IMR-90 (cell line): ENCODE results near the gene SMIM24. TPM values are rescaled to one million over a fixed set of nuclear protein-coding genes. Genes with fewer than 3 reads are reported as not detected.

ENCODE experiments used
- ATAC-seq: fragments of 200-7000 bp; cut with Tn5 transposase; 2 replicates; pipeline ENCODE4 v1.9.1; 2020; ENCODE audit warnings: low read depth, mild to moderate bottlenecking, moderate library complexity
- BruUV-seq: library from RNA; stranded (reverse); fragments of 400-500 nt; replicated peaks from 2 replicates; lab custom pipeline; 2021; lab: Mats Ljungman, UMichigan
- CTCF ChIA-PET: fragments of 300-600 bp; formaldehyde crosslinking; extraction: SDS; loops from one replicate; lab custom pipeline; 2021; ENCODE audit warnings: antibody characterized with exemption; lab: Yijun Ruan, JAX
- POLR2A ChIA-PET: fragments of 300-600 bp; sonication (Branson Sonifier 250); formaldehyde crosslinking; loops from one replicate; lab custom pipeline; 2022; ENCODE audit warnings: antibody characterized with exemption; ENCODE audit not compliant: unreplicated experiment; lab: Charles Lee
- DNase-seq: peaks from one replicate; pipeline ENCODE4 v3.0.0; 2013
- H2AFZ ChIP-seq: replicated peaks from 2 replicates; pipeline ENCODE3; 2013; ENCODE audit warnings: low read length, mild to moderate bottlenecking; ENCODE audit not compliant: poor library complexity
- H2AK5ac ChIP-seq: 2 replicates; pipeline ENCODE4 v1.6.1; 2013; ENCODE audit warnings: low read depth, low read length, inconsistent platforms
- H2AK9ac ChIP-seq: replicated peaks from 2 replicates; pipeline ENCODE3; 2013; ENCODE audit warnings: mild to moderate bottlenecking, low read depth, low read length, moderate library complexity; ENCODE audit not compliant: poor library complexity
- H2BK120ac ChIP-seq: 2 replicates; pipeline ENCODE4 v1.6.1; 2013; ENCODE audit warnings: low read depth, low read length, inconsistent platforms
- H2BK15ac ChIP-seq: 3 replicates; pipeline ENCODE4 v1.6.1; 2013; ENCODE audit warnings: low read depth, low read length, inconsistent platforms
- H2BK20ac ChIP-seq: 2 replicates; pipeline ENCODE4 v1.6.1; 2013; ENCODE audit warnings: low read depth, mild to moderate bottlenecking, inconsistent platforms, low read length, moderate library complexity
- H2BK5ac ChIP-seq: 2 replicates; pipeline ENCODE4 v1.6.1; 2013; ENCODE audit warnings: mild to moderate bottlenecking, low read depth, low read length, inconsistent platforms; ENCODE audit not compliant: poor library complexity, severe bottlenecking
- H3K14ac ChIP-seq: replicated peaks from 2 replicates; pipeline ENCODE4 v1.6.1; 2013; ENCODE audit warnings: low read depth, low read length, inconsistent platforms
- H3K18ac ChIP-seq: 2 replicates; pipeline ENCODE4 v1.6.1; 2013; ENCODE audit warnings: low read depth, low read length, control low read depth
- H3K23ac ChIP-seq: 2 replicates; pipeline ENCODE4 v1.6.1; 2013; ENCODE audit warnings: low read depth, low read length, inconsistent platforms
- H3K27ac ChIP-seq: 2 replicates; pipeline ENCODE4 v1.5.1; 2013; ENCODE audit warnings: mild to moderate bottlenecking, control low read depth, low read length; ENCODE audit not compliant: insufficient read depth
- H3K27me3 ChIP-seq: 2 replicates; pipeline ENCODE4 v1.6.1; 2013; ENCODE audit warnings: low read length; ENCODE audit not compliant: control insufficient read depth, insufficient read depth
- H3K36me3 ChIP-seq: 2 replicates; pipeline ENCODE4 v1.6.1; 2013; ENCODE audit warnings: low read length, mixed read lengths; ENCODE audit not compliant: control insufficient read depth, insufficient read depth
- H3K4ac ChIP-seq: 2 replicates; pipeline ENCODE4 v1.6.1; 2013; ENCODE audit warnings: low read depth, low read length, inconsistent platforms
- H3K4me1 ChIP-seq: 2 replicates; pipeline ENCODE4 v1.6.1; 2013; ENCODE audit warnings: low read length, mixed read lengths; ENCODE audit not compliant: control insufficient read depth, insufficient read depth
- H3K4me2 ChIP-seq: 2 replicates; pipeline ENCODE4 v1.6.1; 2013; ENCODE audit warnings: low read depth, mild to moderate bottlenecking, control low read depth, low read length, moderate library complexity
- H3K4me3 ChIP-seq: 2 replicates; pipeline ENCODE4 v1.5.1; 2013; ENCODE audit warnings: low read depth, mild to moderate bottlenecking, control low read depth, low read length, moderate library complexity; ENCODE audit not compliant: insufficient read depth
- H3K56ac ChIP-seq: 2 replicates; pipeline ENCODE4 v1.6.1; 2013; ENCODE audit warnings: low read length, inconsistent platforms; ENCODE audit not compliant: insufficient read depth; ENCODE audit errors: extremely low read depth
- H3K79me1 ChIP-seq, 2 experiments: 2 replicates each; pipeline ENCODE4 v1.6.1; 2013; ENCODE audit warnings: low read length in 2 of 2, inconsistent platforms in 1 of 2, low read depth in 1 of 2
- H3K9ac ChIP-seq: 2 replicates; pipeline ENCODE4 v1.6.1; 2013; ENCODE audit warnings: low read depth, low read length, control low read depth
- H3K9me1 ChIP-seq: 2 replicates; pipeline ENCODE4 v1.6.1; 2013; ENCODE audit warnings: low read length, inconsistent platforms; ENCODE audit not compliant: insufficient read depth
- H3K9me3 ChIP-seq: 2 replicates; pipeline ENCODE4 v1.6.1; 2013; ENCODE audit warnings: low read length; ENCODE audit not compliant: control insufficient read depth, insufficient read depth
- H4K20me1 ChIP-seq: 2 replicates; pipeline ENCODE4 v1.6.1; 2013; ENCODE audit warnings: low read length, inconsistent platforms; ENCODE audit not compliant: insufficient read depth
- H4K5ac ChIP-seq: 2 replicates; pipeline ENCODE4 v1.6.1; 2013; ENCODE audit warnings: mild to moderate bottlenecking, low read depth, low read length, control low read depth
- H4K8ac ChIP-seq, 2 experiments: 2 replicates each; pipeline ENCODE4 v1.6.1; 2013; ENCODE audit warnings: low read depth in 2 of 2, low read length in 2 of 2, control low read depth in 1 of 2, inconsistent platforms in 1 of 2
- H4K91ac ChIP-seq: 2 replicates; pipeline ENCODE4 v1.6.1; 2013; ENCODE audit warnings: low read depth, low read length, inconsistent platforms; ENCODE audit not compliant: insufficient read depth
- BHLHE40 ChIP-seq: fragments of 150-350 bp; IDR thresholded peaks from 2 replicates; pipeline ENCODE4 v1.6.1; 2016; ENCODE audit warnings: mild to moderate bottlenecking, low read depth, low read length
- CEBPB ChIP-seq: IDR thresholded peaks from 2 replicates; pipeline ENCODE4 v1.6.1; 2012; ENCODE audit warnings: low read depth, low read length, improper control_type of control experiment
- CHD1 ChIP-seq: IDR thresholded peaks from 2 replicates; pipeline ENCODE4 v1.6.1; 2012; ENCODE audit warnings: low read depth, low read length, improper control_type of control experiment
- MAFK ChIP-seq: IDR thresholded peaks from 2 replicates; pipeline ENCODE4 v1.6.1; 2012; ENCODE audit warnings: low read depth, low read length, improper control_type of control experiment
- MXI1 ChIP-seq: IDR thresholded peaks from 2 replicates; pipeline ENCODE4 v1.6.1; 2012; ENCODE audit warnings: low read depth, mild to moderate bottlenecking, low read length, moderate library complexity, borderline replicate concordance
- POLR2A ChIP-seq: IDR thresholded peaks from 2 replicates; pipeline ENCODE4 v1.6.1; 2012; ENCODE audit warnings: mild to moderate bottlenecking, low read depth, low read length
- RAD21 ChIP-seq: IDR thresholded peaks from 2 replicates; pipeline ENCODE4 v1.6.1; 2012; ENCODE audit warnings: low read length, improper control_type of control experiment
- RFX5 ChIP-seq: IDR thresholded peaks from 2 replicates; pipeline ENCODE4 v1.8.0; 2012; ENCODE audit warnings: low read depth, mild to moderate bottlenecking, low read length, moderate library complexity
- SMC3 ChIP-seq: fragments of 150-350 bp; IDR thresholded peaks from 2 replicates; pipeline ENCODE4 v1.6.1; 2016; ENCODE audit warnings: low read depth, mild to moderate bottlenecking, antibody characterized with exemption, low read length, moderate library complexity
- WGBS, 2 experiments: methylation state at CpG; one replicate each; pipeline versions ENCODE4 v1.1.5 to v1.1.7; 2013; ENCODE audit warnings: missing lambda C conversion rate in 2 of 2; ENCODE audit not compliant: insufficient read length in 1 of 2; ENCODE audit errors: extremely low coverage in 2 of 2; 5-methylcytosine and 5-hydroxymethylcytosine counted together
- dilution Hi-C: fragments of 300-500 bp; cut with HindIII; formaldehyde crosslinking; loops from one replicate; pipeline ENCODE4 v1.14.3; 2018; ENCODE audit warnings: low sequenced_read_pairs; ENCODE audit not compliant: unreplicated experiment
- in situ Hi-C: fragments of 300-500 bp; cut with MboI; formaldehyde crosslinking; loops from 3 replicates; pipeline ENCODE4 v1.14.3; 2019; ENCODE audit warnings: low sequenced_read_pairs, inconsistent platforms, mixed read lengths
- intact Hi-C: fragments of 100-400 bp; cut with micrococcal nuclease; formaldehyde crosslinking; loops from 2 replicates; pipeline ENCODE4 v1.10.0; 2022
- polyA plus RNA-seq, 3 experiments: library from polyadenylated mRNA; depleted of rRNA; stranded (reverse); fragments of >200 nt; gene quantifications; 2 replicates each; pipeline ENCODE4 v1.2.3, GENCODE V29; 2012; ENCODE audit warnings: low replicate concordance in 1 of 3
- total RNA-seq: library from RNA; depleted of rRNA; stranded (reverse); fragments of >200 nt; gene quantifications from 2 replicates; pipeline ENCODE4 v1.2.3, GENCODE V29; 2012
- TF ChIP-seq, protein P1 (sequence below): fragments of 150-350 bp; IDR thresholded peaks from 2 replicates; pipeline ENCODE4 v1.6.1; 2016; ENCODE audit warnings: low read depth, mild to moderate bottlenecking, low read length, moderate library complexity, borderline replicate concordance
- TF ChIP-seq, protein P2 (sequence below): conservative IDR thresholded peaks from 2 replicates; pipeline ENCODE4 v1.5.1; 2012; ENCODE audit warnings: mild to moderate bottlenecking, low read depth, low read length, improper control_type of control experiment

Gene SMIM24
- total and polyA plus RNA-seq, 2 of the 4 experiments (the other 2 are of a cell fraction), result not detected

DNA sequence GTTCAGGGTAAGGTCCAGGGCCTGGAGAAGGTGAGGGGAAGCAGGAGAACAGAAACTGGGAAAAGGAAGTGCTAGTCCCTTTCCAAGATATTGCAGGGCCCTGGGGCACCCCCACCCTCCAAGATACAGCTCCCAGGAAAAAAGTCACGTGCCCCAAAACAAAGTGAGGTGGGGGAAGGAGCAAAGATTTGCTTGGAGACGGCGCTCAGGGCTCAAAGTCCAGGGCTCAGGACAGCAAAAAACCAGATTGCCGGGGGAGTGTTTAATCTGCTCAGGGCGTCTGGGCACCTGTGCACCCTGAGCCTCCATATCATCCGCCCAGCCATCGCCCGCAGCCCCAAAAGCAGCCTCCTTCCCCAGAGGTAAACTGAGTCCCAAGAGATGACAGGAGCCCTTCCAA is 6.3 kb downstream of the SMIM24 start:
- H4K5ac ChIP-seq, result no peak overlapping the region
- H3K9me3 ChIP-seq, result no peaks in the 10 kb centered on the region; the same call in 1 of the 2 replicates
- no peak overlapping the region for H3K23ac ChIP-seq
- in situ Hi-C loops, result loop anchor here (5.0 kb wide), 1 partner anchor 147 kb away; no protein-coding TSS in a partner anchor
- TF ChIP-seq, protein P1, sequence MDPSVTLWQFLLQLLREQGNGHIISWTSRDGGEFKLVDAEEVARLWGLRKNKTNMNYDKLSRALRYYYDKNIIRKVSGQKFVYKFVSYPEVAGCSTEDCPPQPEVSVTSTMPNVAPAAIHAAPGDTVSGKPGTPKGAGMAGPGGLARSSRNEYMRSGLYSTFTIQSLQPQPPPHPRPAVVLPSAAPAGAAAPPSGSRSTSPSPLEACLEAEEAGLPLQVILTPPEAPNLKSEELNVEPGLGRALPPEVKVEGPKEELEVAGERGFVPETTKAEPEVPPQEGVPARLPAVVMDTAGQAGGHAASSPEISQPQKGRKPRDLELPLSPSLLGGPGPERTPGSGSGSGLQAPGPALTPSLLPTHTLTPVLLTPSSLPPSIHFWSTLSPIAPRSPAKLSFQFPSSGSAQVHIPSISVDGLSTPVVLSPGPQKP, result no peak
- TF ChIP-seq BHLHE40 (no peak), CEBPB (no peak), SMC3 (no peak), MXI1 (no peak), RAD21 (no peak), MAFK (no peak), POLR2A (no peak), RFX5 (no peak), CHD1 (no peak)
- TF ChIP-seq, protein P2, sequence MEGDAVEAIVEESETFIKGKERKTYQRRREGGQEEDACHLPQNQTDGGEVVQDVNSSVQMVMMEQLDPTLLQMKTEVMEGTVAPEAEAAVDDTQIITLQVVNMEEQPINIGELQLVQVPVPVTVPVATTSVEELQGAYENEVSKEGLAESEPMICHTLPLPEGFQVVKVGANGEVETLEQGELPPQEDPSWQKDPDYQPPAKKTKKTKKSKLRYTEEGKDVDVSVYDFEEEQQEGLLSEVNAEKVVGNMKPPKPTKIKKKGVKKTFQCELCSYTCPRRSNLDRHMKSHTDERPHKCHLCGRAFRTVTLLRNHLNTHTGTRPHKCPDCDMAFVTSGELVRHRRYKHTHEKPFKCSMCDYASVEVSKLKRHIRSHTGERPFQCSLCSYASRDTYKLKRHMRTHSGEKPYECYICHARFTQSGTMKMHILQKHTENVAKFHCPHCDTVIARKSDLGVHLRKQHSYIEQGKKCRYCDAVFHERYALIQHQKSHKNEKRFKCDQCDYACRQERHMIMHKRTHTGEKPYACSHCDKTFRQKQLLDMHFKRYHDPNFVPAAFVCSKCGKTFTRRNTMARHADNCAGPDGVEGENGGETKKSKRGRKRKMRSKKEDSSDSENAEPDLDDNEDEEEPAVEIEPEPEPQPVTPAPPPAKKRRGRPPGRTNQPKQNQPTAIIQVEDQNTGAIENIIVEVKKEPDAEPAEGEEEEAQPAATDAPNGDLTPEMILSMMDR, result no peak
- ChIA-PET CTCF (no interaction called here), POLR2A (no interaction called here)
- H3K4me3 ChIP-seq, result no peak overlapping the region
- H3K9ac ChIP-seq, result no peak overlapping the region
- no peaks in the 10 kb centered on the region for H3K36me3 ChIP-seq
- H2BK120ac ChIP-seq, result no peak overlapping the region
- H3K18ac ChIP-seq, result no peak overlapping the region
- H3K14ac ChIP-seq, result no peak overlapping the region
- H3K27me3 ChIP-seq, result peaks cover 16% of the 10 kb centered on the region
- H4K91ac ChIP-seq, result no peak overlapping the region
- H4K20me1 ChIP-seq, result peaks cover 4% of the 10 kb centered on the region
- no peak overlapping the region for H2BK20ac ChIP-seq
- H2AFZ ChIP-seq, result no peak overlapping the region
- H2AK5ac ChIP-seq, result no peak overlapping the region
- H2BK5ac ChIP-seq, result no peak overlapping the region
- no peak overlapping the region for H3K4ac ChIP-seq
- no peaks in the 10 kb centered on the region; a peak in 1 of 4 replicates for H3K79me1 ChIP-seq
- ATAC-seq (no peak), DNase-seq (no peak)
- intact Hi-C loops, result loop anchor here (5.0 kb wide), 1 partner anchor 167 kb away; no protein-coding TSS in a partner anchor
- H2BK15ac ChIP-seq, result no peak overlapping the region
- no TSS peak for BruUV-seq
- dilution Hi-C loops, result no loop called here
- H3K27ac ChIP-seq, result no peak overlapping the region
- H3K56ac ChIP-seq, result no peak overlapping the region
- no peak overlapping the region for H4K8ac ChIP-seq
- H2AK9ac ChIP-seq, result no peak overlapping the region
- H3K9me1 ChIP-seq, result no peaks in the 10 kb centered on the region
- H3K4me2 ChIP-seq, result no peak overlapping the region
- no CpG with 5 or more reads among the region's 8 CpGs for WGBS, 2 experiments
- H3K4me1 ChIP-seq, result no peaks in the 10 kb centered on the region
